Activated naive CD8-positive, alpha-beta T cell treated with anti-CD3 and anti-CD28 coated beads, Interleukin-2, amount 50 U/mL, for 24 hours (primary cell): ENCODE measurements around the gene PHACTR3.
"Not testable (repeated sequence)": the region's sequence is repeated elsewhere in the genome, so short reads cannot be mapped to it uniquely, and the experiment has no call there.

Source experiments
- ATAC-seq: fragments of 150-1000 bp; cut with Tn5 transposase; one replicate; pipeline ENCODE4 v1.10.0; 2021
- DNase-seq: peaks from one replicate; pipeline ENCODE4 v3.0.0; 2021
- H3K27ac Mint-ChIP-seq: one replicate; pipeline ENCODE4 v1.8.0; 2021; ENCODE audit warnings: mild to moderate bottlenecking, mixed read lengths
- H3K27me3 Mint-ChIP-seq: one replicate; pipeline ENCODE4 v1.8.0; 2021; ENCODE audit warnings: mixed read lengths
- H3K36me3 Mint-ChIP-seq: one replicate; pipeline ENCODE4 v1.8.0; 2021; ENCODE audit warnings: low read depth, mixed read lengths
- H3K4me1 Mint-ChIP-seq: one replicate; pipeline ENCODE4 v1.8.0; 2021; ENCODE audit warnings: mixed read lengths
- H3K4me3 Mint-ChIP-seq: one replicate; pipeline ENCODE4 v1.8.0; 2021; ENCODE audit warnings: mild to moderate bottlenecking, moderate library complexity, mixed read lengths
- H3K9me3 Mint-ChIP-seq: one replicate; pipeline ENCODE4 v1.8.0; 2021; ENCODE audit warnings: mixed read lengths

Gene PHACTR3

GRCh38 chr20:59616306-59616705 is 12.0 kb downstream of the PHACTR3 start:
- DNase-seq = no peak
- H3K27me3 Mint-ChIP-seq = no peaks in the 10 kb centered on the region
- no peaks in the 10 kb centered on the region for H3K9me3 Mint-ChIP-seq
- H3K4me1 Mint-ChIP-seq = no peaks in the 10 kb centered on the region
- no peak overlapping the region for H3K27ac Mint-ChIP-seq
- no peaks in the 10 kb centered on the region for H3K36me3 Mint-ChIP-seq
- ATAC-seq = no peak
- no peak overlapping the region for H3K4me3 Mint-ChIP-seq

GRCh38 chr20:59617221-59617620 is 12.9 kb downstream of the PHACTR3 start:
- DNase-seq = no peak
- Mint-ChIP-seq H3K27ac (no peak overlapping the region), H3K4me3 (no peak overlapping the region), H3K9me3 (no peaks in the 10 kb centered on the region), H3K27me3 (no peaks in the 10 kb centered on the region), H3K4me1 (no peaks in the 10 kb centered on the region), H3K36me3 (no peaks in the 10 kb centered on the region)
- no peak for ATAC-seq

GRCh38 chr20:59618131-59618530 is 13.8 kb downstream of the PHACTR3 start:
- Mint-ChIP-seq H3K4me1 (no peaks in the 10 kb centered on the region), H3K4me3 (no peak overlapping the region), H3K27ac (no peak overlapping the region), H3K27me3 (no peaks in the 10 kb centered on the region), H3K36me3 (no peaks in the 10 kb centered on the region), H3K9me3 (no peaks in the 10 kb centered on the region)
- DNase-seq (no peak), ATAC-seq (no peak)

- H3K4me3 Mint-ChIP-seq, H3K36me3 Mint-ChIP-seq, H3K27ac Mint-ChIP-seq, H3K9me3 Mint-ChIP-seq, H3K27me3 Mint-ChIP-seq, H3K4me1 Mint-ChIP-seq, ATAC-seq, DNase-seq: not testable (repeated sequence)
Measured at GRCh38 chr20:59618585-59618984, 14.2 kb downstream of the PHACTR3 start.

- no peak overlapping the region for H3K27ac Mint-ChIP-seq
- no peak overlapping the region for H3K4me3 Mint-ChIP-seq
- H3K9me3 Mint-ChIP-seq = no peaks in the 10 kb centered on the region
- no peaks in the 10 kb centered on the region for H3K4me1 Mint-ChIP-seq
- no peak for ATAC-seq
- no peaks in the 10 kb centered on the region for H3K36me3 Mint-ChIP-seq
- no peaks in the 10 kb centered on the region for H3K27me3 Mint-ChIP-seq
- DNase-seq = no peak
Measured at GRCh38 chr20:59620860-59621505, 16.6 kb downstream of the PHACTR3 start.

DNA sequence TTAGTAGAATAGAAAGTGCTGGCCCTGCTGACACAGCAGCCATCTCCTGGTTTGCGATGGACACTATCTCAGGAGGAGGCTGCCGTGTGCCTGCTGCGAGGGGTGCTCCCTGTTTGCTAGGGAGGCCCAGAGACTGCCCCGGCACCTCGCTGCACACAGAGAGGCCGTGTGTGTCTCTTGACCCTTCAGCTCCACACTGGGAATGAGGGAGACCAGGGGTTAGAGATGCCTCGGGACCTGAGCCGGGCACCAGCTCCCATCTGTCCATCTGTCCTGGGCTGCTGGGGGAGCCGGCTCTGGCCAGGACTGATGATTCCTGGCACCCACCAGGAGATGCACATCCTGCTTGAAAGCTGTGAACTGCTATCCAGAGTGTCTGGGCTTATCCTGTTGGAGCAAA is 18.2 kb downstream of the PHACTR3 start:
- H3K27ac Mint-ChIP-seq = no peak overlapping the region
- H3K27me3 Mint-ChIP-seq = no peaks in the 10 kb centered on the region
- DNase-seq (no peak), ATAC-seq (no peak)
- no peaks in the 10 kb centered on the region for H3K4me1 Mint-ChIP-seq
- H3K4me3 Mint-ChIP-seq = no peak overlapping the region
- H3K9me3 Mint-ChIP-seq = no peaks in the 10 kb centered on the region
- no peaks in the 10 kb centered on the region for H3K36me3 Mint-ChIP-seq

DNA sequence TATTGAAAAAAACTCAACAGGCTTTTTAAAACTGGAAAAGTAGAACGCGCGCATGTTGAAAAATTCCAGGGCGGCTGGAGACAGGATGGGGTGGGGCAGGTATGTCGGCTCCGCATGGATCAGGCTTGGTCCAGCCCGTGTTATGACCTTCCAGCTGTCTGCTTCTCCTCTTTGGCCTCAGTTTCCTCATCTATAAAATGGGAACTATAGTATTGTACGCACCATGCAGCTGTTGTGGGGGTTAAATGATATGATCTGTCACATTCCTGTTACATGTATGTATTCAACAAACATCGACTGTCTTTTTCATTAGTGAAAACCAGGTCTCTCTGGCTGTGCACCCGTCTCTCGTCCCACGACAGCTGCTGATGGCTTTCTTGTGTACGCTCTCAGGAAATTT is 18.8 kb downstream of the PHACTR3 start:
- DNase-seq = no peak
- Mint-ChIP-seq H3K9me3 (no peaks in the 10 kb centered on the region), H3K36me3 (no peaks in the 10 kb centered on the region), H3K4me3 (no peak overlapping the region), H3K27ac (no peak overlapping the region), H3K4me1 (no peaks in the 10 kb centered on the region), H3K27me3 (no peaks in the 10 kb centered on the region)
- no peak for ATAC-seq

DNA sequence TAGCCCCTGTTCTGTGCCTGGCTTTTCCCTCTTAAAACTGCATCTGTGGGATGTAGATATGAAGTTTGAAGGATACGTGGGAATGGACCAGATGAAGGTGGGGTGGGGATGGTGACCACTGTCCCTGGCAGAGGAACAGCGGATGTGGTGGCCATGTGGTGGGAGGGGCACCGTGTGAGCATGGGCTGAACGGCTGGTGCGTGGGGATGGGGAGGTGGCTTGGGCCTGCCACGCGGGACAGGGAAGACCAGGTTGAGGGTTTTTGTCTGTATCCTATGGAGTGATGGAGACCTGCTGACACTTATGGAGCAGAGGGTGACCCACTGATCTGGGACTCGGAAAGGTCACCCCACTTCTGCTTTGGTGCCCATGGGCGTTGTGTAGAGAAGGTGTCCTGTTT is 19.2 kb downstream of the PHACTR3 start:
- Mint-ChIP-seq H3K36me3 (no peaks in the 10 kb centered on the region), H3K4me3 (no peak overlapping the region), H3K27ac (no peak overlapping the region), H3K9me3 (no peaks in the 10 kb centered on the region), H3K4me1 (no peaks in the 10 kb centered on the region), H3K27me3 (no peaks in the 10 kb centered on the region)
- DNase-seq (no peak), ATAC-seq (no peak)

GRCh38 chr20:59624401-59624800 is 20.1 kb downstream of the PHACTR3 start:
- Mint-ChIP-seq H3K36me3 (no peaks in the 10 kb centered on the region), H3K9me3 (no peaks in the 10 kb centered on the region), H3K4me1 (no peaks in the 10 kb centered on the region), H3K4me3 (no peak overlapping the region), H3K27me3 (no peaks in the 10 kb centered on the region), H3K27ac (no peak overlapping the region)
- ATAC-seq = no peak
- DNase-seq = no peak

DNA sequence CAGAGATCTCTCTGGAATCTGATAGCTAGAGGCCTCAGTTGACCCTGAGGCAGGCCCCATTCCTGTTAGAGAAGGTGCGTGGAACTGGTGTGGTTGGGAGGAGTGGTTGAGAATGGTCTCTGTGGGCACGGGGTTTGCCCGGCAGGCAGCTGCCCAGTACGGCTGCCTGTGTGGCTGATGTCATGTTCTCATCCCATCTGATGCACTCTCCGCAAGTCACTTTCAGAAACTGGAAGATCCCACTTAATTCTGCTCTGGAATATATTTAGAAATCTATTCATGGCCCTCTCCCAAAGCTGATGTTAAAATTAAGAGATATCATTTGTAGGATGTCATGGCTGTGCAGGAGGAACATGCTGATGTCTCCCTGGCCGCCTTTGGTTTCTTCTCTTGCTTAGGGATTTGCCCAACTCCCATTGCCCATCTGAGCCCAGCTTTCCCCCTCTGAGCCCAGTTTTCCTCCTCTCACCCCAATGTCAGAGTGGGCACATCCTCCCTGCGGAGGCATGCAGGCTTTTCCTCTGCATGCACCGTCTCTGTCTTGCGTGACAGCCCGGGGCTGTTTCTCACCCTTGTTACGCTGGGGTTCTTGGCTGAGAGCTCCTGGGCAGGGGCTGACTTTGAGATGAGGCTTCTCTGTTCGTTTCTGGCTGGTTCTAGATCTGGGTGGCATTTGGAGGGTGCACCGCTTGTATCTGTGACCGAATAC is 21.0 kb downstream of the PHACTR3 start:
- Mint-ChIP-seq H3K4me3 (no peak overlapping the region), H3K27ac (no peak overlapping the region), H3K27me3 (no peaks in the 10 kb centered on the region), H3K9me3 (no peaks in the 10 kb centered on the region), H3K4me1 (no peaks in the 10 kb centered on the region), H3K36me3 (no peaks in the 10 kb centered on the region)
- no peak for ATAC-seq
- DNase-seq = no peak

GRCh38 chr20:59627298-59627697 is 23.0 kb downstream of the PHACTR3 start:
- no peak for ATAC-seq
- no peaks in the 10 kb centered on the region for H3K9me3 Mint-ChIP-seq
- no peak for DNase-seq
- no peak overlapping the region for H3K4me3 Mint-ChIP-seq
- H3K4me1 Mint-ChIP-seq = no peaks in the 10 kb centered on the region
- no peaks in the 10 kb centered on the region for H3K27me3 Mint-ChIP-seq
- H3K36me3 Mint-ChIP-seq = no peaks in the 10 kb centered on the region
- H3K27ac Mint-ChIP-seq = no peak overlapping the region

- Mint-ChIP-seq H3K9me3 (no peaks in the 10 kb centered on the region), H3K27me3 (peaks cover 3% of the 10 kb centered on the region), H3K4me1 (no peaks in the 10 kb centered on the region), H3K27ac (no peak overlapping the region), H3K36me3 (no peaks in the 10 kb centered on the region), H3K4me3 (no peak overlapping the region)
- no peak for ATAC-seq
- no peak for DNase-seq
Measured at GRCh38 chr20:59628171-59628570, 23.8 kb downstream of the PHACTR3 start.

DNA sequence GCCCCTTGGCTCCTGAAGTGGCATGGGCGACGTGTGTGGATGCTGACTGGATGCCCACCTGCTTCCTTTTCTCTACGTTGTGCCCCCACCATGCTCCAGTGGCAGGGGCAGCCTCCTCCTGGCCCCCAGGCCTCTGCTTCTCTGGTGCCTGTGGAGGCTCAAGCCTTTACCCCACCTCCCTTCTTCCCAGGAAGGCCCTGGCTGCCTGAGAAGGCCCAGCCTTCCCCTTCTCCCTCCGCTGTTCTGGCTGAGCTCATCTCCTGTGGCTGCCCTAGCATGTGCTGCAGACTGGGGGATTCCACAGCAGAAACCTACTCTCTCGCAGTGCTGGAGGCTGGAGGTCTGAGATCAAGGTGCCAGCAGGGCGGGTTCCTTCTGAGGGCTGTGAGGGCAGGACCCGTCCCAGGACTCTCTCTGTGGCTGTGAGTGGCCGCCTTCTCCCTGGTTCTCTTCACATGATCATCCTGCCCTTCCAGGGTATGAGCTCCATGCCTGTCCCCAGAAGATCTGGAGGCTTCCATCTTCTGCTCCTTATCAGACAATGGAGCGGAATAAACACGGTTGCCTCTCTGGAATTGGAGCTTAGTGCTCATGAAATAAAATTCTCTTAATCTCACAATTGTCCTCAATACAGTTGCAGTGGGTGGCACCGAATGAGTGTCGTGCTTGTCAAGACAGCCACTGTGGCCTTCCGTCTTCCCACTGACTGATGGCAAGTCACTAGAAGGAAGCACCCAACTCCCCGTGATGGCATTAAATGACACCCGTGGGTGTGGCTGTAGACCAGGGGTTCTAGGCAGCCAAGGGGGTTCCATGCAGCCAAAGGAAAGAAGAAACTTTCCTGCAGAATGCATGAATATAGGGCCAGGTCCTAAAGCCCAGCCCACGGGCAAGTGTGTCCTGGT is 25.1 kb downstream of the PHACTR3 start:
- Mint-ChIP-seq H3K36me3 (no peaks in the 10 kb centered on the region), H3K9me3 (no peaks in the 10 kb centered on the region), H3K4me1 (no peaks in the 10 kb centered on the region), H3K27ac (no peak overlapping the region), H3K4me3 (no peak overlapping the region), H3K27me3 (peaks cover 5% of the 10 kb centered on the region)
- ATAC-seq (no peak), DNase-seq (no peak)

DNA sequence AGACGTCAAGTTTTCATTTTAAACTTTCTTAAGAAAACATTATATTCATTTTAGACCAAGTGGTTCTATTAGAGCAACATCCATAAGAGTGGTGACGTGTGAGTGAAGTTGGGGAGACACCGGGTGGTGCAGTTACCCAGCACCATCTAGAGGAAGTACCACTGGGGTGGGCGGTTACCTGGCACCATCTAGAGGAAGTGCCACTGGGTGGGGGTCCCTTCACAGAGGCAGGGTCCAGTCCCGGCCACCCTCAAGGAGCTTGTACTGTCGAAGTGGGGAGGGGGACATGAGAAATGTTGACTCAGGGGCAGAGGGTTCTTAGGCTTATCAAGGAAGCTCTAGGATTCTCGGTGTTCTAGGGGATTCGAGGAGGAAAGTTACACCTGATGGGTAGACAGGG is 26.2 kb downstream of the PHACTR3 start:
- H3K27me3 Mint-ChIP-seq = peaks cover 5% of the 10 kb centered on the region

More for the DNA sequence above, 26.2 kb downstream of the PHACTR3 start:
- no peak overlapping the region for H3K4me3 Mint-ChIP-seq
- ATAC-seq (no peak), DNase-seq (no peak)
- no peaks in the 10 kb centered on the region for H3K36me3 Mint-ChIP-seq
- no peaks in the 10 kb centered on the region for H3K4me1 Mint-ChIP-seq
- no peaks in the 10 kb centered on the region for H3K9me3 Mint-ChIP-seq
- H3K27ac Mint-ChIP-seq = no peak overlapping the region
